Measurements from ENCODE around the gene CFAP157.

CFAP157 gene

GRCh38 chr9:127716412-127716811 lies 9.6 kb downstream of the CFAP157 start:
- no peak for DNase-seq

- DNase-seq = no peak
These were observed 11.0 kb downstream of the CFAP157 start for GRCh38 chr9:127717766-127718165.

- DNase-seq = no peak
These were observed 13.5 kb downstream of the CFAP157 start for GRCh38 chr9:127720031-127720864.

- no peak for DNase-seq
These were observed 14.1 kb downstream of the CFAP157 start for GRCh38 chr9:127720865-127721227.

GRCh38 chr9:127721391-127721821 lies 14.6 kb downstream of the CFAP157 start:
- DNase-seq = no peak

GRCh38 chr9:127722055-127722745 lies 15.4 kb downstream of the CFAP157 start:
- no peak for DNase-seq

GRCh38 chr9:127723013-127723412 lies 16.2 kb downstream of the CFAP157 start:
- no peak for DNase-seq

- DNase-seq = no peak
These were observed 16.7 kb downstream of the CFAP157 start for GRCh38 chr9:127723444-127723843.

- no peak for DNase-seq
These were observed 17.2 kb downstream of the CFAP157 start for GRCh38 chr9:127724012-127724411.

- no peak for DNase-seq
These were observed 20.1 kb downstream of the CFAP157 start for GRCh38 chr9:127726871-127727270.

GRCh38 chr9:127728808-127729207 lies 22.0 kb downstream of the CFAP157 start:
- no peak for DNase-seq

- DNase-seq = no peak
These were observed 22.9 kb downstream of the CFAP157 start for GRCh38 chr9:127729522-127730256.

GRCh38 chr9:127730262-127730661 lies 23.5 kb downstream of the CFAP157 start:
- no peak for DNase-seq

GRCh38 chr9:127730799-127731410 lies 24.1 kb downstream of the CFAP157 start:
- DNase-seq = no peak

- no peak for DNase-seq
These were observed 25.1 kb downstream of the CFAP157 start for GRCh38 chr9:127731938-127732337.

GRCh38 chr9:127732444-127732843 lies 25.7 kb downstream of the CFAP157 start:
- DNase-seq = no peak

GRCh38 chr9:127733614-127734013 lies 26.8 kb downstream of the CFAP157 start:
- no peak for DNase-seq

GRCh38 chr9:127734247-127734746 lies 27.5 kb downstream of the CFAP157 start:
- no peak for DNase-seq

- DNase-seq = peak; percentile 99
These were observed 28.1 kb downstream of the CFAP157 start, which contains the start of gene TOR2A for GRCh38 chr9:127734747-127735529. Gene TOR2A, minus strand, starts transcription at chr9:127735294. Its CDS starts 24 bp downstream, at chr9:127735270.

GRCh38 chr9:127735530-127736185 lies 28.9 kb downstream of the CFAP157 start:
- no peak for DNase-seq

- DNase-seq = no peak
These were observed 31.9 kb downstream of the CFAP157 start for GRCh38 chr9:127738666-127739065.

Measured in activated CD4-positive, alpha-beta T cell treated with anti-CD3 and anti-CD28 coated beads, Interleukin-2, amount 50 U/mL, for 48 hours (primary cell).